ENCODE measurements around the gene B4GALT5.

DNA sequence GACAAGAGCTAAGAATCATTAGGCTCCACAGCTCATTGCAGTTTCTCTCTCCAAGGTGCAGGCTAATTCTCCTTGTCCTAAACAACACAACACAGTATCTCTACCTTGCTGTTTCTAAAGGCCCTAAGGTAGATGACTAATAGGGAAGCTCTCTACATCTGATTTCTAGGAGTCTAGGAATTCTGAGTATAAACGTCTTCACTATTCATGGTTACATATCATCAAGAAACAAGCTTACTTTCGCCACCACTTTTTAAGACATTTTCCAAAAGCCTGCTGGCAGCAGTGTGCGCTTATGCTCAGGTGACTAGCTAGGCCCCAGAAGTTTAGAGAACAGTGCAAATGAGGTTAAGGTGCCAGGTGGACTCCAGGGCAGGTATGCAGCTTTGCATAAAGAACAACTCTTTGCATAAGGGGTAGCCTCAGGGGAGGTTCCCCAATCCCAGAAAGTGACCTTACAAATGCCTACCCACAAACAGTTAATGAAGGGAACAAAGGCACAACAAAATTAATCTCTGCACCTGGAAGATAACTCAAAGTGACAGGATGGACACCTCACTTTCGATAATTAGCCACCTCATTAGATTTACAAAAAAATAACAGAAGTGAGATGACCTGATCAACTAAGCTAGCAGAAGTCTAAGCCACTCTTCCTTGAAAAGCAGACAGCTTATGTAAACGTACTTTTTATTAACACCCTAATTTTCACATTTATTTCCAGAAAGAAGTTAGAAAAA is 20.1 kb downstream of the B4GALT5 start:
- TF ChIP-seq, protein P1, sequence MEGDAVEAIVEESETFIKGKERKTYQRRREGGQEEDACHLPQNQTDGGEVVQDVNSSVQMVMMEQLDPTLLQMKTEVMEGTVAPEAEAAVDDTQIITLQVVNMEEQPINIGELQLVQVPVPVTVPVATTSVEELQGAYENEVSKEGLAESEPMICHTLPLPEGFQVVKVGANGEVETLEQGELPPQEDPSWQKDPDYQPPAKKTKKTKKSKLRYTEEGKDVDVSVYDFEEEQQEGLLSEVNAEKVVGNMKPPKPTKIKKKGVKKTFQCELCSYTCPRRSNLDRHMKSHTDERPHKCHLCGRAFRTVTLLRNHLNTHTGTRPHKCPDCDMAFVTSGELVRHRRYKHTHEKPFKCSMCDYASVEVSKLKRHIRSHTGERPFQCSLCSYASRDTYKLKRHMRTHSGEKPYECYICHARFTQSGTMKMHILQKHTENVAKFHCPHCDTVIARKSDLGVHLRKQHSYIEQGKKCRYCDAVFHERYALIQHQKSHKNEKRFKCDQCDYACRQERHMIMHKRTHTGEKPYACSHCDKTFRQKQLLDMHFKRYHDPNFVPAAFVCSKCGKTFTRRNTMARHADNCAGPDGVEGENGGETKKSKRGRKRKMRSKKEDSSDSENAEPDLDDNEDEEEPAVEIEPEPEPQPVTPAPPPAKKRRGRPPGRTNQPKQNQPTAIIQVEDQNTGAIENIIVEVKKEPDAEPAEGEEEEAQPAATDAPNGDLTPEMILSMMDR (IDR thresholded peaks at IDR 0.05), result no peak
- no peak for TF ChIP-seq POLR2A (IDR thresholded peaks at IDR 0.05)
